EL (cell line): ENCODE measurements around the gene C10orf90.

Experiments used
- DNase-seq: peaks from one replicate; pipeline ENCODE4 v3.0.0-alpha.2; 2016

C10orf90 gene, protein sequence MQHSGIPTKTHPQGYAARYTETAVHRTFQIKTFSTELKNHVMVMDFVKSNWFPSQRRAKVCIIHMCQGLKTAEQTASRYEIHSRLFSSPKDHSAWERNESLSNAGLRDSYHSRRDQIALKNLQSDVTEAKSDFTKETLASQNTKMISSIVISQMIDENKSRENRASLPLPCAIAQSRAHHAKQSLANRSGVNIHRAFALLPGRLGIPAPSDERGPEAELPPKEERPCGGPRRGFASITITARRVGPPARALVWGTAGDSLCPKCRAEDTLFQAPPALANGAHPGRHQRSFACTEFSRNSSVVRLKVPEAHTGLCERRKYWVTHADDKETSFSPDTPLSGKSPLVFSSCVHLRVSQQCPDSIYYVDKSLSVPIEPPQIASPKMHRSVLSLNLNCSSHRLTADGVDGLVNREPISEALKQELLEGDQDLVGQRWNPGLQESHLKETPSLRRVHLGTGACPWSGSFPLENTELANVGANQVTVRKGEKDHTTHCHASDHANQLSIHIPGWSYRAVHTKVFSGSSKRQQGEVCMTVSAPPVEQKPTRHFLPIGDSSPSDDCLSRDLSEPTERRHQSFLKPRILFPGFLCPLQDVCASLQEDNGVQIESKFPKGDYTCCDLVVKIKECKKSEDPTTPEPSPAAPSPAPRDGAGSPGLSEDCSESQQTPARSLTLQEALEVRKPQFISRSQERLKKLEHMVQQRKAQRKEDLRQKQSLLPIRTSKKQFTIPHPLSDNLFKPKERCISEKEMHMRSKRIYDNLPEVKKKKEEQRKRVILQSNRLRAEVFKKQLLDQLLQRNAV

DNA sequence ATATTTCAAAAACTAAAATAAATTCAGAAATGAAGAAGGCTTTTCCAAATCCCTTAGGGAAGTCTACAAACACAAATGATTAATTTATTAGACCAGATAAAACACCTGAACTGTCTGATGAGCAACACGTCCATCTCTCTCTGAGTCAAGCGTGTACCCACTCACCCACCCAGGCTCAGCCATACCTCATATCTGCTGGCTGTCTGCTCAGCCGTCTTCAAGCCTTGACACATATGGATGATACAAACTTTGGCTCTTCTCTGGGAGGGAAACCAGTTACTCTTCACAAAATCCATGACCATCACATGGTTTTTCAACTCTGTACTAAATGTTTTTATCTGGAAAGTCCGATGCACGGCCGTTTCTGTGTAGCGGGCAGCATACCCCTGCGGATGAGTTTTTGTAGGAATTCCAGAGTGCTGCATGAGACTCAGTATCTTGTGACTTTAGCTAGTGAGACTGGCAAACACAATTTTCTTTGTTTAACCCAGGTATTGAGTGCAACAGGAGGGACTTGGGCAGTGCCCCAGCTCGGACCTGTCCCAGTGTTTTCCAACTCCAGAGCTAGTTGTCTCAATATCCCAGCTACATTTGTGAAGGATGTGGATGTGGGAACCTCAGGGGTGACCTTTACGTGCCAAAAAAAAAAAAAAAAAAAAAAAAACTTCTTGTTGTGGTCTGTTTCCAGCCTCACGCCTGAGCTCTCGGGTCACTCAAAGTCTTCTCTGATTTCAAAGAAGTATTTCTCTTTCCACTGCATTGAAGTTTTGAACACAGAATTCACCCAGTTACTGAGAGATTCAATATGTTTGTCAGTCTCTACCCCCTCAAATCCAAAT, at the start of gene C10orf90:
C10orf90 (minus strand) TSS at position 638 of the 839 bp plus-strand sequence; CDS start at position 425, 213 bp downstream.
- no peak for DNase-seq

DNA sequence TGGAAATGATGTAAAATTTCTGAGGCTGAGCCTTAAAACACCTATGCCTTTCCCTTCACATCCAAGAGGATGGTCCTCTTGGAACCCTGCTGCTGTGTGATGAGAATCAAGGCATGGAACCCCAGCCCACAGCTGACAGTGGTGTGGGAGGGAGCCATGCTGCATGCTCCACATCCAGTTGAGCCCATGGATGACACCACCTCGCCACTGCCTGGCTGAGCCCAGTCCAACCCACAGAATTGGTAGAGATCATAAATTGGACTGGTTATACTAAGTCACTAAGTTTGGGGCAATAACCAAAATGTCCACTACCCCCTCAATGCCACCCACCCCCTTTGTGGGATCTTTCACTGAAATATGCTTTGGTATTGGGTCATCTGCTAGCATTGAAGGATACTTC, 45.9 kb upstream of the C10orf90 start:
- no peak for DNase-seq

DNA sequence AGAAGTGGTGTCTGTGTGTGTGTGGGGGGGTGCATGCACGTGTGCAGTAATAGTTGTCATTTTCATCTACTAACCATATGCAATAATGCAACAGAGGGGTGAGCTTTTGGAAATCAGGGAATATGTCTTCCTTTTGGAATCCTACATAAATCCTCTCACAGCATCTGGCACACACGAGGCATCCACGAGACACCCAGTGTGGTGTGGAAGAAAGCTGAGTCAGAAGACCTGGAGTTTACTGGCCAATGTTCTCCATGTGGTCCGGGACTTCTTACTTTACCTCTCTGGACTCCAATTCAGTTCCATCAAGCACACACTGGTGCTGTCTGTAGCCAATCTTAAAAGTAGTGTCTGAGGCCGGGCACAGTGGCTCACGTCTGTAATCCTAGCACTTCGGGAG, 43.1 kb upstream of the C10orf90 start:
- no peak for DNase-seq

DNA sequence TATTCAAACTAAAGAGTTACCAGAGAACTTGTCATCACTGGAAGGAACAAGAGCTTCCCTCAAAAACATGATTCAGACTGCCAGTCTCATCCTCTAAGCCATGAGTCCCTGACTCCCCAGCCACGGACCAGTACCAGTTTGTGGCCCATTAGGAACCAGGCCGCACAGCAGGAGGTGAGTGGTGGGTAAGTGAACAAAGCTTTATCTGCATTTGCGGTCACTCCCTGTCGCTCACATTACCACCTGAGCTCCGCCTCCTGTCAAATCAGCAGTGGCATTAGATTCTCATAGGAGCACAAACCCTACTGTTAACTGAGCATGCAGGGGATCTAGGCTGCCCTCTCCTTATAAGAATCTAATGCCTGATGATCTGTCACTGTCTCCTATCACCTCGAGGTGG, 42.2 kb upstream of the C10orf90 start:
- no peak for DNase-seq

DNA sequence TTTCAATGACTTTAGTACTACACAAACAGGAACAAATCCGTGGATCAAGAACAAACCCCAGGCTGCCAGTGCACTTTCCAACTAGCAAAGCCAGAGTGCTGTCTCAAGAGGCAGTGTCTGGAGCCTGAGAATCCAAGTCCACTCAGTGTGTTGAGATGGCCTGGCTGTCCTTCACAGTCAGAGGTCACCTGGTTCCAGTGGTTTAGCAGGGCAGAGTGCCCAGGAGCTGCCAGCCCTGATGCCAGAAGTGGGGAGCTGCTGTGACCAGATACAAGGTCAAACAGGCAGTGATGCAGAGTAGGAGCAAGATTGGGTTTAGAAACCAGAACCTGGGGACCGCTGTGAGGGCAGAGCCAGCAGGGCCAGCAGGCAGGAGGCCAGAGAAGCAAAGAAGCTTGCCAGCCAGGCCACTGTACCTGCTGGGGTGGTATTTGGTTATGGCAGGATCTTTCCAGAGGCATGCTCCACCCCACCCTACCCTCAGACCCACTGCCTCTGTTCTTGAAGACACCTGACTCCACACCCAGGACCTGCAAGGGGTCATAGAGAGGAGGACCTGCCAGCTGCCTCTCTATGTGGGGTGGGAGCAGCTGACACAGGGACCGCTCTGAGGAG, 35.6 kb upstream of the C10orf90 start:
- no peak for DNase-seq

DNA sequence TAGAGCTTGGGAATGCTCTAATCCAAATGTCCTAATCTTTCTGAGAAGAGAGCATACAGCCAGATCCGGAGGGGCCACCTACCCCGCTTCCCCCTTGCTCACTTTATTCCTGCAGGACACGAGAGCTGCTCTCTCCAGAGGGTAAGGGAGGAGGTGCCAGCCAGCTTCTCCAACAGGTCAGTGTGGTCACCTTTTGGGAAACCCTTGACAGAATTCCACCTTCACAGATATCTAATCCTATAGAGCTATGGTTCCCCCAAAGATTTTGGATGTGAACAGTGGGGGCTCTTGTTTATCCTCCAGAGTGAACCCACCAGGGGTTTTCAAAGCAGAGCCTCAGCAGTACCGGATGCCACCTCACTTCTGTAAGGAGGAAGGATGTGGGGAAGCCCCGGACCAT, 34.6 kb upstream of the C10orf90 start:
- DNase-seq, result no peak

DNA sequence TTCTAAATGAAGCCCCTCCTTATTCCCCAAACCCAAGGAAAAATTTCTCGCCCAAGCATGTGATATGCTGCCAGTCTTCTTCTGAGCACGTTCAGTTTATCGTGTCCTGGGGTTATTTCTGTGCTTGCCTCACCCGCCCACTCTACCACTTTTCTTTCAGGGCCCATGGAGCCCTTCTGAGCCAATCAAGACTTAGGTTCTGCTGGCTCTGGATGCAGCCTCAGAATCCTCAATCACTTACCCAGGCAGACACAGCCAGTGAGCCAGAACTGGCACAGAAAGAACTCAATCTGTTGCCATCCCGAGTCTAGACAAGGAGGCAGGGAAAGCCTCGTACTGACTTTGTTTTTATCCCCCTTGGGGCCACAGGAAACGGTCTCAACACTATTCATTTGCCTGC, 34.2 kb upstream of the C10orf90 start:
- no peak for DNase-seq

DNA sequence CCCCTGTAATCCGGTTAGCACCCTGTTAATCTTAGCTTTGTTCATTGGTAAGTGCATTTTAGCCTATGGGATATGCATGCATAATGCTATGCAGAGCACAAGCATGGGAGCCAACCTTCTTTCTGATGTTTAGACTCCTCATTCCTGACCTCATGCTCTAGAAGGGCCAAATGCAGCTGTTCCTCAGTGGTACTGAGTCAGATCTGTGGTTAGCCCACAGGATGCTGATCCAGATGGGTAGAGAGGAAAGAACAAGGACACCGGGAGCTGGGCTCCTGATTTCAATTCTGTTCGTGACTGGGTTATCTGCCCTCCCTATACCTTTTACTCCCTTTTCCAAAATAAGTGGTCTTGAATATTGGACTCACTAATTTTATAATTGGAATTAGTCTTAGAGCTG, 31.7 kb upstream of the C10orf90 start:
- no peak for DNase-seq

DNA sequence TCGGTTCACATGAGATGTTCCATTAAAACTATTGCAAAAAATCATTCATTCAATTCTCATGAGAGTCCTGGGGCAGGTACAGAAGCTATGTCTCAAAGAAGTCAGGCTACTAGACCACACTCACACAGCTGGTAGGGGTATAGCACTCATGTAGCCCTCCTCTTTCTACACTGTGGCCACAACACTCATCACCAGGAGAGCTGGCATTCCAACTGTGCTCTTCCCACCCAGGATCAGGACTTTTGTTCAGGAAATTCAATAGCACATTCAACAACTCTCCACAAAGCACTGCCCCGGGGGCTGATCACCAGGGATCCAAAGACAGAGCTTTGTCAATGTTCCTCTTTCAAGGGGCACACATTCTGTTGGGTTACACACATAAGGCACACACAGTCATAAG, 31.0 kb upstream of the C10orf90 start:
- no peak for DNase-seq

DNA sequence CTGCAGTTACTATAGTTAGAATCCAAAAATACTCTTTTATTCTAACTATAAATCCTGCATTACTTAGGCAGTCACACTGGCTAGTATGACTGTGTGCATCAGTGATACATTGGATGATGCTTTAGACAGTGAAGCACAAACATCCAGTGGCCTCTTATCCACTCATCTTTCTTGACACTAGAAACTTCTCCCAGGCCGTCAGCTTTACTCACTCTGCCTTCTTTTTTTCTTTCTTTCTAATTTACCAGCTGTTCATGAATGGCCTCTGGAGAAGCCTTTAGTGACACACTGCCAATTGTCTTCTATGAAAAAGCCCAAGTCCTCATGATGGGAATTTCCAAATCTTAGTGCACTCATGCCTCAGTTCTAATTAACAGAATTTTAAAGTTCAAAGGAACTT, 26.2 kb upstream of the C10orf90 start:
- no peak for DNase-seq

DNA sequence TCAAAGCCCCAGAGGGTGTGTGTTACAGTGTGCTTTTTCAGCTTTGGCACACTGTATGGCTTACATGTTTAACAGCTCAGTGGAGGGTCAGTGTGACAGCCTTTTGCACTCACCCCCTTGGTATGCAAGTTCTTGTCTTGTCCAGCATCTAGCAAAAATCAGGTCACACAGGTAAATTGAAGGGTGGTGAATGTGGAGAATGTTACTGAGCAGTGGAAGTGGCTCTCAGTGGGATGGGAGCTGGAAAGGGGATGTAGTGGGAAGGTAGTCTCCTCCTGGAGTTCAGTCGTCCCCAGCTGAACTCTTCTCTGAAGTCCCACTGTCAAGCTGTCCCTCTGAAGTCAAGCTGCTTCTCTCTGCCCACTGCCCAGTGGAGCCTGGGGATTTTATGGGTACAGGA, 21.0 kb upstream of the C10orf90 start:
- no peak for DNase-seq

DNA sequence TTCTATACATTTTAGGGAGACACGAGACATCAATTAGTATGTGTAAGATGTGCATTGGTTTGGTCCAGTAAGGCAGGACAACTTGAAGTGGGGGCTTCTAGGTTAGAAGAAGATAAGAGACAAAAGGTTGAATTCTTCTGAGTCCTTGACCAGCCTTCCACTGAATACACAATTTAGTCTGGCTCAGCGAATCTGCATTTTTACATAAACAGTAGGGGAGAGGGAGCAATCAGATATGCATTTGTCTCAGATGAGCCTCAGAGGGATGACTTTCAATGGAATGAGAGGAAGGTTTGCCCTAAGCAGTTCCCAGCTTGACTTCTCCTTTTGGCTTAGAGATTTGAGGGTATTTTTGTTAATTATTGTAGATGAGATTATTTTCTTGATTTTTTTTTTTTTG, 20.0 kb upstream of the C10orf90 start:
- DNase-seq, result no peak

DNA sequence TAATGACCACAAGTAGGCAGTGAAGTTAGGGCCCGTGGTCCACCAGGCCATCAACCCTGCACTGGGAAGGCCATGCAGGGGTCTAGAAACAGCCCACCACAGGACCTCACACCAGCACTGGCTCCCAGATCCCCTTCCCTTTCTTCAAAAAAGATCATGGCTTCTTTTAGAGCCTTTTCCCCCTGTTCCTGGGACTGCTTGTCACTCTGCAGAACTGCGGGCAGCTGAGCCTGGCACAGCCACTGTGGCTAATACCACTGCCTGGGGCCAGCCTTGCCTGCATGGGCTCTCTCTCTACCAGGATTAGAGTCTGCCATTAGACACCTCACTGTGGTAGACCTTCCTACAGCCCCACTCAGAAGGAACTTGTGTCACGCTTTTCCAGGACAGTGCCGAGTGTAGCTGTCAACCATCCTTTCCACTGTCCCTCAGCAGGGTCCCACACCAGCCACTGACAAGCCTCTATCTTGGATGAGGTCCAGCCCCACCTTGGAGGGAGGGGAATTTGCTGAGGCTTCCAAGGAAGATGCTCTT, 19.0 kb upstream of the C10orf90 start:
- DNase-seq, result no peak

DNA sequence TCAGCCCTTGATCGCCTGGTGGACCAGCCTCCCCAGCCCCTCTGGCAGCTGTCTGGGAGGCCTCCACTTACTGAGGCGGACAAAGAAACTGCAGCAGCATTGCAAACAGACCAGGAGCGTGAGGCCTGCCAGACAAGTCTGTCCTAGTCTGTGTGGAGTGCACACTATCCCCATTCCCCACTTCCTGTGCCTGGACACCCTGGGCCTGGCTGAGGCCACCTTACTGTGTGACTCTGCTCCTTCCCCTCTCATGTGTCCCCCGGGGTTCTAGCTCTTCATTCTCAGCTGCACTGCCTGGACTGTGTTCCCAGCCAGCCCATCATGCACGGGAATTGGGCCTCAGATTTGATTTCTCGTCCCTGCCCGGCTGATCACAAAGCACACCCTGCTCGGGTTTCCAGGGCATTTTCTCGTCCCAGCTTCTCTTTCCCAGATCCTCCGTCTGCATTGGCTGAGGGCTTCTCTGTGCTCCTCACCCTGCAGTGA, 16.7 kb upstream of the C10orf90 start:
- no peak for DNase-seq

DNA sequence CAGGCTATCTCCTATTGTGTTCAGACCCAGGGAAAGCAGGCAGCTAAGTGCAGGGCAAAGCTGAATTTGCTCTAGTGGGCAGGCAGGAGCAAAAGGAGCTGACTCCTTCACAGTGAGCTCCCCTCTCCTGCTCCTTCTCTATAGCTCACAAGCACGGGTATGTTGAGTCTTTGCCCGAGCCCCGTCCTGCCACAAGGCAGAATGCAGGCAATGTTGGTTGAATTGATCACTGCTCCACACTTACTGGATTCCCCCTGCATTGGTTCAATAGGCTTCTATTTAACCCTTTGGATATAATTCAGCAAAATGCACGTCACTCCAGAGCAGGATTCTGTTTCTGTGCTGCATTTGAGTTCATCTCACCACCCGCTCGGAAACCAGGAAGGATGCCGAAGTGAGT, 16.2 kb upstream of the C10orf90 start:
- DNase-seq, result no peak

DNA sequence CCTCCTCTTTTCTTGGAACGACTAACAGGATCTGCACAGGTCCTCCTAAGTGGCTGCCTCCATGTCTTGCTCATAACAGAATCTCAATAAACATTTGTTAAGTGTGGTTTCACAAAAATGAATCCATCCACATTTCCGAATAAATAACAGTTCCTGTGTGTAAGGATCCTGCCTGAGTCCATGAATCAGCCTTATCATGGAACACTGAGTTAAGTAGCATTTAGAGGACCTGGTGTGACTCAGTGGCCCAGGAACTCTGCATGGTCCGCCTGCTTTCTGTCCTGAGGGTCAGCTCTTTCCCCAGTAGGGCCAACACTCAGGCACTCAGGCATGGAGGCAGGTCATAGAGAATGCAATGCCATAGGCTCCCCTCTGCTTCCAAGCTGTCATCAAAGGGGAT, 15.8 kb upstream of the C10orf90 start:
- DNase-seq, result no peak

DNA sequence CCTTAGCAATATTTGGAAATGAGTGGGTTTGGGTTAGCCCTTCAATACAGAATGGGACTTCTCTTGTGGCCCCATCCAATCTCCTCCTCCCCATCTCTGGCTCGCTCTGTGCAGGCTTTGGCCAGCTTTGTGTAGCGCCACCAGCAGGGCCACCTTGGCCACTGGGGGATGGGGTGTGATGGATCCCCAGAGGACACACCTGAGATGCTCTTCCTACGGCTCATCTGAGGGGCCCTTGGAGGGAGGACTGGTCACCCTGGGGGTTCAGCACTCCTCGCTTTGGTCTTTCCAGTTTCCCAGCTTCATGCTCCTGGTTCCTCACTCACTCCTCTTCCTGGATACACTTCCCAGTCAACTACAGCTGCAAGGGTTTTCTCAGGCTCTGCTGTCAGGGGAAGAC, 15.3 kb upstream of the C10orf90 start:
- no peak for DNase-seq

DNA sequence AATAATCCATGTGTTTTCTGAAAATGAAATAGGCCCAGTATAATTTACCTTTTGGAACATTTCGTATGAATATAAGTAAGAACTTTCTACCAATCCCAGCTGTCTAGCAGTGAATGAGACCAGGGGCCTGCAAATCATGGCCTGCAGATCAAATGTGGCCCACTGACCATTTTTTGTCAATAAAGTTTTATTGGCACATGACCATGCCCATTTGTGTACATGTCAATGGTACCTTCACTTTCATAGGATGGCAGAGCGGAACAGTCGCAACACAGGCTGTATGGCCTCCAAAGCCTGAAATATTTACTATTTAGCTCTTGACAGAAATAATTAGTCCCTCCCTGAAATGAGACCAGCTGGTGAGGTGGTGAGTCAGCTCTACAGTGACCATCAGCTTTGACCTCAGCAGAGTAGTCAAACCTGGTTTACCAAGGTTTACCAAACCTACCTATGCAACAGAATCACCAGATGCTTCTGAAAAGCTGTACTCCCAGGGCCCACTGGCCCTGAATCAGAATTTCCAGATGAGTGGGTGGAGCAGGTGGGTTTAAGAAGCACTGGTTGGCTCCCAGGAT, 13.8 kb upstream of the C10orf90 start:
- DNase-seq, result no peak

DNA sequence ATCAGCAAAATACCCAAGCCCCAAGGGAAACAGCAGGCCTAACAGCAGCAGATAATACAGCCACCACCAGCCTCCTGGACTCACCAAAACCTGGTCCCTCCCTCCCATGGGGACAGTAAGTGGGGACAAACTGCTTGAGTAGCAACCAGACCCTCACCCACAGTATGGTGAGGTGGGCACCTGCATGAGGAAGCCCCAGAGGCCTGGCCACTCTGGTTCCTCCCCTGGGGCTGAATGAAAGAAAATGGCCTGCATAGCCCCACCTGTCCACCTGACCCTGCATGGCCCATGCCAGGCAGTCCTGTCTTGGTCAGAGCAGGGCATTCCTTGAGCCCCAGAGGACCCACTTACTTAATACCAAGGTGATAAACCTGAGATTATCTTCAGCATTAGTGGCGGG, 13.0 kb upstream of the C10orf90 start:
- DNase-seq, result no peak

DNA sequence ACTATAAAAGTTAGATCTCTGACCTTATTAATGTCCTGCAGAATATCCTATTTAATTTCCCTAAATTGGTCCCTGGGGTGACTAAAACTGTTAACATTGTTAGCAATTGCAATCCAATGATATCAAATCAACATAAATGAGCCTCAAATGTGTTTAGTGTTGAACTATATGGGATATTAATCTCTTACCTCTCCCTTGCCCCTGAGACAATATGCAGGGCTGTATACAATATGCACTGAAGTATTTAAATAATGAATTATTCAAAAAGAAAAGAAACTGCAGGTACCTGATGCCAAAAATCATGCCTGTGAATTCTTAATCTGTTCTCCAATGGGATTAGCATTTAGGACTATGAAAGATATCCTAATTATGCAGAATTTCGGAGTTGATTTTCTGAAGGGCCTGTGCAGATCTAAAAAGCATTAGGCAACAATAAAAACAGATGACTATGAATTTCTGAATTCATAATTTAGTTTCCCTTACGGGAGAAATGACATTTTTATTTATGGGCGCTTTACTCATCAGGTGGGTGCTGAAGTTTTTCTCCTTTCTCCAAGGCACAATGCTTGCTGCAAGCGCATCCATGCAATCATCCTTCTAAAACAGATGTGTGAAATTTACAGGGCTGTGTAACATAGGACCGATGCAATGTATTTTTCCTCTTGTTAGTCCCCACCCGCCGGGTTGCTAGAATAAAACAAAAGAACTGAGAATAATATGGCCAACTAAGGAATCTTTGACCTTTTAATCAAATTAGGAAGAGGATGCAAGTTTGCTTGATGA, 5.4 kb upstream of the C10orf90 start:
- no peak for DNase-seq
